SK-N-SH treated with all-trans-retinoic acid at 6 μM for 48 hours (cell line): ENCODE data around the gene RBP2.

Experiments used
- ARNTL ChIP-seq: fragments of 450-650 bp; formaldehyde crosslinking; IDR thresholded peaks from 2 replicates; pipeline ENCODE4 v1.5.0; 2020; ENCODE audit warnings: low read depth, mild to moderate bottlenecking, moderate library complexity, borderline replicate concordance
- CREB5 ChIP-seq: fragments of 250-450 bp; sonication (Bioruptor Pico); IDR thresholded peaks from 2 replicates; pipeline ENCODE4 v1.5.1; 2020; ENCODE audit warnings: low read depth, mild to moderate bottlenecking, moderate library complexity
- CSDC2 ChIP-seq: fragments of 250-450 bp; sonication (Bioruptor Pico); IDR thresholded peaks from 2 replicates; pipeline ENCODE4 v1.5.0; 2020; ENCODE audit warnings: mild to moderate bottlenecking, moderate library complexity
- CSRNP3 ChIP-seq: fragments of 250-450 bp; sonication (Bioruptor Pico); IDR thresholded peaks from 2 replicates; pipeline ENCODE4 v1.5.1; 2021; ENCODE audit warnings: mild to moderate bottlenecking, moderate library complexity
- POU6F1 ChIP-seq: fragments of 250-450 bp; sonication (Bioruptor Pico); IDR thresholded peaks from 2 replicates; pipeline ENCODE4 v1.8.0; 2021; ENCODE audit warnings: low read depth, mild to moderate bottlenecking, moderate library complexity, borderline replicate concordance
- PPARA ChIP-seq: fragments of 250-450 bp; sonication (Bioruptor Pico); IDR thresholded peaks from 2 replicates; pipeline ENCODE4 v1.5.0; 2020; ENCODE audit warnings: mild to moderate bottlenecking, borderline replicate concordance
- RARB ChIP-seq: fragments of 250-450 bp; sonication (Bioruptor Pico); IDR thresholded peaks from 2 replicates; pipeline ENCODE4 v1.8.0; 2021; ENCODE audit warnings: mild to moderate bottlenecking, moderate library complexity
- ZFP3 ChIP-seq: fragments of 250-450 bp; sonication (Bioruptor Pico); IDR thresholded peaks from 2 replicates; pipeline ENCODE4 v1.5.0; 2020; ENCODE audit warnings: mild to moderate bottlenecking, moderate library complexity
- ZFP30 ChIP-seq: fragments of 450-650 bp; formaldehyde crosslinking; IDR thresholded peaks from 2 replicates; pipeline ENCODE4 v1.5.0; 2022; ENCODE audit warnings: mild to moderate bottlenecking, moderate library complexity
- ZNF565 ChIP-seq: fragments of 450-650 bp; formaldehyde crosslinking; conservative IDR thresholded peaks from 2 replicates; pipeline ENCODE4 v1.5.0; 2020; ENCODE audit warnings: low read depth, mild to moderate bottlenecking, moderate library complexity
- ZNF8 ChIP-seq: fragments of 450-650 bp; formaldehyde crosslinking; IDR thresholded peaks from 2 replicates; pipeline ENCODE4 v1.5.0; 2020; ENCODE audit warnings: mild to moderate bottlenecking, moderate library complexity
- TF ChIP-seq, protein P1 (sequence below): fragments of 250-450 bp; sonication (Bioruptor Pico); IDR thresholded peaks from 2 replicates; pipeline ENCODE4 v1.8.0; 2020; ENCODE audit warnings: mild to moderate bottlenecking, moderate library complexity, borderline replicate concordance

GRCh38 chr3:139521816-139522215 is 45.5 kb upstream of the RBP2 start:
- TF ChIP-seq ARNTL (no peak), RARB (CRISPR knock-in tag) (no peak), POU6F1 (CRISPR knock-in tag) (no peak), PPARA (CRISPR knock-in tag) (no peak), CSRNP3 (no peak), CREB5 (CRISPR knock-in tag) (no peak), ZNF565 (CRISPR knock-in tag) (no peak), ZFP30 (CRISPR knock-in tag) (no peak), ZNF8 (CRISPR knock-in tag) (no peak), ZFP3 (CRISPR knock-in tag) (no peak), CSDC2 (CRISPR knock-in tag) (no peak)
- TF ChIP-seq, protein P1, sequence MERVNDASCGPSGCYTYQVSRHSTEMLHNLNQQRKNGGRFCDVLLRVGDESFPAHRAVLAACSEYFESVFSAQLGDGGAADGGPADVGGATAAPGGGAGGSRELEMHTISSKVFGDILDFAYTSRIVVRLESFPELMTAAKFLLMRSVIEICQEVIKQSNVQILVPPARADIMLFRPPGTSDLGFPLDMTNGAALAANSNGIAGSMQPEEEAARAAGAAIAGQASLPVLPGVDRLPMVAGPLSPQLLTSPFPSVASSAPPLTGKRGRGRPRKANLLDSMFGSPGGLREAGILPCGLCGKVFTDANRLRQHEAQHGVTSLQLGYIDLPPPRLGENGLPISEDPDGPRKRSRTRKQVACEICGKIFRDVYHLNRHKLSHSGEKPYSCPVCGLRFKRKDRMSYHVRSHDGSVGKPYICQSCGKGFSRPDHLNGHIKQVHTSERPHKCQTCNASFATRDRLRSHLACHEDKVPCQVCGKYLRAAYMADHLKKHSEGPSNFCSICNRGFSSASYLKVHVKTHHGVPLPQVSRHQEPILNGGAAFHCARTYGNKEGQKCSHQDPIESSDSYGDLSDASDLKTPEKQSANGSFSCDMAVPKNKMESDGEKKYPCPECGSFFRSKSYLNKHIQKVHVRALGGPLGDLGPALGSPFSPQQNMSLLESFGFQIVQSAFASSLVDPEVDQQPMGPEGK (CRISPR knock-in tag), result no peak
